Skeletal muscle satellite cell (primary cell): ENCODE measurements around the gene ZNF74.
"Not testable (repeated sequence)": the region's sequence is repeated elsewhere in the genome, so short reads cannot be mapped to it uniquely, and the experiment has no call there.

Source experiments
- H3K27me3 ChIP-seq: 2 replicates; pipeline ENCODE4 v1.7.0; 2013; ENCODE audit warnings: low read length; ENCODE audit not compliant: control insufficient read depth, insufficient read depth
- H3K36me3 ChIP-seq: 2 replicates; pipeline ENCODE4 v1.7.0; 2013; ENCODE audit warnings: mild to moderate bottlenecking, control low read depth, low read length; ENCODE audit not compliant: insufficient read depth
- H3K4me1 ChIP-seq: 2 replicates; pipeline ENCODE4 v1.7.0; 2013; ENCODE audit warnings: low read length; ENCODE audit not compliant: control insufficient read depth, insufficient read depth
- H3K4me2 ChIP-seq: 2 replicates; pipeline ENCODE4 v1.7.0; 2013; ENCODE audit warnings: mild to moderate bottlenecking, low read length
- H3K4me3 ChIP-seq: 2 replicates; pipeline ENCODE4 v1.7.0; 2013; ENCODE audit warnings: low read length
- H3K9ac ChIP-seq: 2 replicates; pipeline ENCODE4 v1.7.0; 2013; ENCODE audit warnings: mild to moderate bottlenecking, low read depth, low read length, moderate library complexity
- H3K9me3 ChIP-seq: replicated peaks from 2 replicates; pipeline ENCODE4 v1.7.0; 2013; ENCODE audit warnings: mild to moderate bottlenecking, control low read depth, low read length

The ZNF74 gene

DNA sequence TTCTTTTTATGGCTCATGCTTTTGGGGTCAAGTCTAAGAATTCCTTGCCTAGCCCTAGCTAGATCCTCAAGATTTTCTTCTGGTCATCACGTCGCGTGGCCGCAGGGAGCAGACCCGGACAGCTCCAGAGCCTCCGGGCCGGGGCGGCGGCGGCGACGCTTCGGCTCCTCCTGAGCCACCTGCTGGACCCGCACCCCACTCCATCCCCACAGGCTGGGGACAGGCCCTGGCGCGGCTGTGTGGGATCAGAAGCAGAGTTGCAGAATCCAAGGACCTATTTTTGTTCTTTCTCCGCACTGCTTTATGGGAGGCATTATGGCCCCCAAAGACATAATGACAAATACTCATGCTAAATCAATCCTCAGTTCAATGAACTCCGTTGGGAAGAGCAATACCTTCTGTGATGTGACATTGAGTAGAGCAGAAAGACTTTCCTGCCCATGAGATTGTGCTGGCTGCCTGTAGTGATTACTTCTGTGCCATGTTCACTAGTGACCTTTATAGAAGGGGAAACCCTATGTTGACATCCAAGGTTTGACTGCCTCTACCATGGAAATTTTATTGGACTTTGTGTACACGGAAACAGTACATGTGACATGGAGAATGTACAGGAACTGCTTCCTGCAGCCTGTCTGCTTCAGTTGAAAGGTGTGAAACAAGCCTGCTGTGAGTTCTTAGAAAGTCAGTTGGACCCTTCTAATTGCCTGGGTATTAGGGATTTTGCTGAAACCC is 56.0 kb downstream of the ZNF74 start:
- Histone ChIP-seq H3K4me1 (no peaks in the 10 kb centered on the region), H3K36me3 (peaks cover 20% of the 10 kb centered on the region), H3K4me2 (no peak overlapping the region), H3K9ac (no peak overlapping the region), H3K9me3 (no peaks in the 10 kb centered on the region), H3K27me3 (no peaks in the 10 kb centered on the region), H3K4me3 (no peak overlapping the region)

DNA sequence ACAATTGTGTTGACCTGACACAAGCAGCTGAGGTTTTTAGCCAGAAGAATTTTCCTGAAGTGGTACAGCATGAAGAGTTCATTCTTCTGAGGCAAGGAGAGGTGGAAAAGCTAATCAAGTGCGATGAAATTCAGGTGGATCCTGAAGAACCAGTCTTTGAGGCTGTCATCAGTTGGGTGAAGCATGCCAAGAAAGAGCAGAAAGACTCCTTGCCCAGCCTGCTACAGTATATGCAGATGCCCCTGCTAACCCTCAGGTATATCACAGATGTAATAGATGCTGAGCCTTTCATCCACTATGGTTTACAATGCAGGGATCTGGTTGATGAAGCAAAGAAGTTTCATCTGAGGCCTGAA is 56.6 kb downstream of the ZNF74 start:
- Histone ChIP-seq H3K4me1 (no peaks in the 10 kb centered on the region), H3K27me3 (no peaks in the 10 kb centered on the region), H3K4me2 (no peak overlapping the region), H3K4me3 (no peak overlapping the region), H3K9ac (no peak overlapping the region), H3K9me3 (no peaks in the 10 kb centered on the region), H3K36me3 (peaks cover 22% of the 10 kb centered on the region)

DNA sequence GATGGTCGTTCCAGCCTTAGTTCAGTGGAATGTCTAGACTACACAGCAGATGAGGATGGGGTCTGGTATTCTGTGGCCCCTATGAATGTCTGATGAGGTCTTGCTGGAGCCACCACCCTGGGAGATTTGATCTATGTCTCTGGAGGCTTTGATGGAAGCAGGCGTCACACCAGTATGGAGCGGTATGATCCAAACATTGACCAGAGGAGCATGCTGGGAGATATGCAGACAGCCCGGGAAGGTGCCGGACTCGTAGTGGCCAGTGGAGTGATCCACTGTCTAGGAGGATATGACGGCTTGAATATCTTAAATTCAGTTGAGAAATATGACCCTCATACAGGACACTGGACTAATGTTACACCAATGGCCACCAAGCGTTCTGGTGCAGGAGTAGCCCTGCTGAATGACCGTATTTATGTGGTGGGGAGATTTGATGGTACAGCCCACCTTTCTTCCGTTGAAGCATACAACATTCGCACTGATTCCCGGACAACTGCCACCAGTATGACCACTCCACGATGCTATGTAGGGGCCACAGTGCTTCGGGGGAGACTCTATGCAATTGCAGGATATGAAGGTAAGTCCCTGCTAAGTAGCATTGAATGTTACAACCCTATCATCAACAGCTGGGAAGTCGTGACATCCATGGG is 57.3 kb downstream of the ZNF74 start:
- H3K9ac ChIP-seq, H3K27me3 ChIP-seq, H3K4me2 ChIP-seq, H3K9me3 ChIP-seq, H3K4me1 ChIP-seq, H3K4me3 ChIP-seq: not testable (repeated sequence)
- peaks cover 21% of the 10 kb centered on the region for H3K36me3 ChIP-seq

DNA sequence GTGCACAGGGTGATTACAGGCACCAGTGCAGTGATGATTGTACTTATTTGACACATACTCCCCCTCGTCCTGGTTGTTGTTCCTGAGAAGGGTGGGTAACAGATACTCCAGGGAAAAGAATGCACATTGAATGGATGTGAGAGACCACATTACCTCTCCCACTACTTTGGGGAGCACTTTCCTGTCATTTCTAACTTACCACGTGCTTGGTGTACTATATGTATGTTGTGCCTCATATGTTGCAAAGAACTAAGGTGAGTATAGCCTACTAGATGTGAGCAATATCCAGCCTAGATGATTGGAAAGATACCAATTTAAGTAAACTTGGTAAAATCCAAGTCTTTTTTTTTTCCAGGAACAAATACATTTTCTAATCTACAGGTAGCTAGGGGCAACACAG is 58.0 kb downstream of the ZNF74 start:
- no peaks in the 10 kb centered on the region for H3K27me3 ChIP-seq
- no peaks in the 10 kb centered on the region for H3K4me1 ChIP-seq
- no peak overlapping the region for H3K4me2 ChIP-seq
- H3K9me3 ChIP-seq, result no peaks in the 10 kb centered on the region
- H3K4me3 ChIP-seq, result no peak overlapping the region
- H3K9ac ChIP-seq, result no peak overlapping the region
- peaks cover 20% of the 10 kb centered on the region for H3K36me3 ChIP-seq

DNA sequence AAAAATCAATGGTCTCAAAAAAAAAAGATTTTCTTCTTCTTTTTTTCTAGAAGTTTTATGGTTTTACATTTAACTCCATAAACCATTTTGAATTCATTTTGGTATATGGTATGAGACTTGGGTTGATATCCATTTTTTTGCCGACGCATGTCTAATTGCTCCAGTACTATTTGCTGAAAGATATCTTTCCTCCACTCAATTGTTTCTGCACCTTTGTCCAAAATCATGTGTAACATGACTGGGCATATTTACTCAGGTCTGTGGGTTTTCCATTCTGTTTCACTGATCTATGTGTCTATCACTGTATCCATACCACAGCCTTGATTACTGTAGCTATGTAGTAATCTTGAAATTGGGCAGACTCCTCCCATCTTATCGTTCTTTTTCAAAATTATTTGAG is 59.3 kb downstream of the ZNF74 start:
- Histone ChIP-seq H3K4me2 (no peak overlapping the region), H3K4me3 (no peak overlapping the region), H3K9ac (no peak overlapping the region), H3K27me3 (no peaks in the 10 kb centered on the region), H3K36me3 (peaks cover 20% of the 10 kb centered on the region), H3K4me1 (no peaks in the 10 kb centered on the region), H3K9me3 (no peaks in the 10 kb centered on the region)

DNA sequence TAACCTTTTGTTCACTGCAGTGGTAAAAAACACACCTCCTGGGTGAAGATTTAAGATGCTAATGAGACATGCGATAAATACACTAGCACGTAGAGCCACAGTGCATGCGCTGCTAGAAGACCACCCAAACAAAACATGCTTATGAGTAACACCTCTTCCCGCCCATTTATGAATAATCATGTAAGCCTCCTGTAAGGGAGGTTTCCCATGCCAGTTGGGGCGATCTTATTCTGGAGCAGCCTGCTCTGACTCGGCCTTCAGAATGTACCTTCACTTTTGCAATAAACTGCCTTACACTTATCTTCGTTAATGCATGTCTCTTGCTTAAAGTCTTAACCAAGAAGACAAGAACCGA is 61.7 kb downstream of the ZNF74 start:
- Histone ChIP-seq H3K9ac (no peak overlapping the region), H3K9me3 (no peaks in the 10 kb centered on the region), H3K4me3 (no peak overlapping the region), H3K4me1 (no peaks in the 10 kb centered on the region), H3K27me3 (no peaks in the 10 kb centered on the region), H3K4me2 (no peak overlapping the region), H3K36me3 (peaks cover 24% of the 10 kb centered on the region)

DNA sequence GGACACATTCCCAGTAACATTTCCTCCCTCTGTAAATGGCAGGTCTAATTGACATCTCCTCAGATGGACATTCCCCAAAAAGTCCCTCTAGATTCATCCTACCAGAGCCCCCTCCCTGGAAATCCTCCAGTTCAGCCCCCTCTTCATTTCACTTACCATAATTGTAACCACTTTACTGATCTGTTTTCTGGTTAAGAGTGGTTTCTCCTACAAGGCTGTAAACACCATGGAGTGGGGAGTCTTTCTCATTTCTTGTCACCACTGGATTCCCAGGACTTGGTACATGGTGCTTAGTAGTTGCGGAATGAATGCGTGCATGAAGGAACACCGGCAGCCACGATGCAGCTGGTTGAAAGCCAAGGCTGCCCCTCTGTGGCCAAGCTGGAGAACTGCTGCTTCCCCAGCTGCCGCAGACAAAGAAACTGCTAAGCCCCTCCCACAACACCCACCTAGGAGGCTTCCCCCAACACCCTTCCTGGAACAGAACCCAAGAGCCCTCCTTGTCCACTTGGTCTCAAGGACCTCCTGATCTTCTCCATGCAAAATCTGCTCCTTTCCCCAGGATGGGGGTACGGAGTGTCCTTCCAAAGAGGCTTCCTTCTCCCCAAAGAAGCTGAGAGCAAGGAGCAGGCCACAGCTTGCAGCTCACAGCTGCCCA is 62.2 kb downstream of the ZNF74 start:
- Histone ChIP-seq H3K27me3 (no peaks in the 10 kb centered on the region), H3K36me3 (peaks cover 21% of the 10 kb centered on the region), H3K9me3 (no peaks in the 10 kb centered on the region), H3K4me2 (no peak overlapping the region), H3K4me1 (no peaks in the 10 kb centered on the region), H3K4me3 (no peak overlapping the region), H3K9ac (no peak overlapping the region)

DNA sequence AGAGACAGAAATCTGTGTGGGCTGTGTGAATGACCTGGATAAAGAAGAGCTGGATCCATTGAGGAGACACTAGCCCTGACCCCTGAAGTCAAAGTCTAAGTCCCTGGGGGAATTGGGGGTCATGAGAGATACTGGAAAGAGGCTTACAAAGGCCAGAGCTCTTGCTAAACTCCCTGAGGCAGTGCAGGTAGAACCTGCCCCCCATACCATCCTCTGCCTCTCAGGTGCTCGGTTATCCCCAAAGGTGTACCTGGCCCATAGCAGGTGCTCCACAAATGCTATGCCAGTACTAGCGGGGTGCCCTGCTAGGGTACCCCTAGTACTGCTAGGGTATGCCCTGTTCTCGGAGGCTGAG is 62.7 kb downstream of the ZNF74 start:
- H3K4me1 ChIP-seq, result no peaks in the 10 kb centered on the region
- no peak overlapping the region for H3K4me3 ChIP-seq
- peaks cover 17% of the 10 kb centered on the region for H3K36me3 ChIP-seq
- no peaks in the 10 kb centered on the region for H3K9me3 ChIP-seq
- H3K27me3 ChIP-seq, result no peaks in the 10 kb centered on the region
- no peak overlapping the region for H3K4me2 ChIP-seq
- no peak overlapping the region for H3K9ac ChIP-seq

DNA sequence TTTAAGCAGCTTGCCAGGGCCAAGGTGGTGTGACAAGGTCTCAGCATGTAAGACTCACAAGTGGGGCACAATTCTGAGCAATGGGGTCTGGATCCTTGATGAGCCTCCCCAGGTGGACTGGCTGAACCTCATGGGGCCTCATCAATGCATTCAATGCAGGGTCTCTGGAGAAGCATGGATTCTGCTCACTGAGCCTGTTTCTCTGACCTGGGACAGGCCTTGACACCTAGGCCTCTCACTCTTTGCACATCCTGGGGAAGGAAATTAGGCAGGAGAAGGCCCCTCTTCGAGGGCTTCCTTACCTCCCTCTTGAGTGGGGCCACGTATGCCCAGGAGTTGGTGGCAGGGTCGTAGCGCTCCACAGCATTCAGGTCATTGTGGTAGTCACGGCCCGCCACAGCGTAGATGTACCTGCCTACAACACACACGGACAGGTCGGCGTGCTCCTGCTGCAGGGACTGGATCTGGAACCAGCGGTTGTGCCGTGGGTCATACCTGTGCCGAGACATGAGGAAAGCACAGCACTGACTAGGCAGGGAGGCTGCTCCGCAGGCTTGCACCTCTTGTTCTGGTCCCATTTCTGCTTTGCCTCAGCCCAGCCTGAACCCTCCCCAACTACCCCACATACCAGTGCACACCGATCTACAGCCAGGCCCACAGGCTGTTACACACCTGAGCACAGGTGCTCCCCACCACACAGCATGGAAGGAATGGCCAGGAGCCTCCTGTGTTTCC is 63.7 kb downstream of the ZNF74 start:
- no peaks in the 10 kb centered on the region for H3K4me1 ChIP-seq
- no peak overlapping the region for H3K4me3 ChIP-seq
- H3K4me2 ChIP-seq, result no peak overlapping the region
- H3K9ac ChIP-seq, result no peak overlapping the region
- no peaks in the 10 kb centered on the region for H3K9me3 ChIP-seq
- H3K27me3 ChIP-seq, result no peaks in the 10 kb centered on the region
- peaks cover 14% of the 10 kb centered on the region for H3K36me3 ChIP-seq
